Measurements from ENCODE around the gene NDST1. TPM values are rescaled to one million over a fixed set of nuclear protein-coding genes. Genes with fewer than 3 reads are reported as not detected.
A peak's percentile ranks its signal among the peaks of the same experiment; 100 is the strongest.

NDST1 gene
- total RNA-seq, 1 experiment from 2014 or later, result 58.6 TPM

DNA sequence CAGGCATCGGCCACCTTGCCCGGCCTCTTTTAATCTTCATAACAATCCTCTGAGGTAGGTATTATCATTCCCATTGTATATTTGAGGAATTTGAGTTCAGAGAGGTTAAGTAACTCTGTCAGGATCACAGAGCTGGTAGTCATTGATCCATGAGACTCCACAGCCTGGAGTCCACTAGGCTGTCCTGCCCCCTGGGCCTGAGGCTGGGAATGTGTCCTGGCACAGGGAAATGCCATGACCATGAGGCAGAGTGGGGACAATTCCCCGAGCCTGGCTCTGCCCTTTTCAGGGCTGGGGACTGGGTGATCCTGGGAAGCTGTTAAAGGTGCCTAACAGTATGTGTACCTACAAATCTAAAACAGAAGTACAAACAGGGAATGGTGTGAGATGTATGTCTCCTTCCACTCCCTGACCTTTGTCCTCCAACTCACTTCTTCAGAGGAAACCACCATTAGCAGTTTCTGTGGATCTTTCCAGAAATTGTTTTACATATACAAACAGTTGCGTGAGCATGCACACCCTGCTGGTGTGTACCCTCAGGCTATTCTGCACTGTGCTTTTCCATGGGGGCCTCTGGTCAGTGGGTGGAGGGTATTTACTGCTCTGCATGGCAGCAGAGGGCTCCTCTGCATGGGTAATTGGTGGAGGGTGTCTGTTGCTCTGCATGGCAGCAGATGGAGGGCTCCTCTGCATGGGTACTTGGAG lies 53.8 kb downstream of the NDST1 start:
- no peak for DNase-seq (ENCODE audit: low read depth)

DNA sequence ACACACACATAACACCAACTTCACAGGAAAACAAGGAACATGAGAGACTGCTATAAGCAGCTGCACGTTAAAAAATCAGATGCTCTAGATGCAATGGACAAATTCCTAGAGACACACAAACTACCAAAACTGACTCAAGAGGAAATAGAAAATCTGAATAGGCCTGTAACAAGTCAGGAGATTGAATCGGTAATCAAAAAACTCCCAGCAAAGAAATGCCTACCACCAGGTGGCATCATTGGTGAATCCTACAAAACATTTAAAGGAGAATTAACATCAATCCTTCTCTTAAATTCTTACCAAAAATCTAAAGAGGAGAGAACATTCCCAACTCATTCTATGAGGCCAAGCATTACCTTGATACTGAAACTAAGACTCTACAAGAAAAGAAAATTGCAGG lies 54.9 kb downstream of the NDST1 start:
- DNase-seq (ENCODE audit: low read depth), result peak; percentile 60

DNA sequence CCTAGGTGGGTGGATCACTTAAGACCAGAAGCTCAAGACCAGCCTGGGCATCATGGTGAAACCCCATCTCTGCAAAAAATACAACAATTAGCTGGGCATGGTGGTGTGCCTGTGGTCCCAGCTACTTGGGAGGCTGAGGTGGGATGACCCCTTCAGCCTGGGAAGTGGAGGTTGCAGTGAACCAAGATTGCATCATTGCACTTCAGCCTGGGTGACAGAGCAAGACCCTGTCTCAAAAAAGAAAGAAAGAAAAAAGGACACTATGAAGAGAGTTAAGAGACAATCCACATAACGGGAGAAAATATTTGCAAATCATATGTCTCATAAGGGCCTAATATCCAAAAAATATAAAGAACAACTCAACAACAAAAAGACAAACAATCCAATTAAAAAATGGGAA lies 57.9 kb downstream of the NDST1 start:
- DNase-seq (ENCODE audit: low read depth), result no peak

DNA sequence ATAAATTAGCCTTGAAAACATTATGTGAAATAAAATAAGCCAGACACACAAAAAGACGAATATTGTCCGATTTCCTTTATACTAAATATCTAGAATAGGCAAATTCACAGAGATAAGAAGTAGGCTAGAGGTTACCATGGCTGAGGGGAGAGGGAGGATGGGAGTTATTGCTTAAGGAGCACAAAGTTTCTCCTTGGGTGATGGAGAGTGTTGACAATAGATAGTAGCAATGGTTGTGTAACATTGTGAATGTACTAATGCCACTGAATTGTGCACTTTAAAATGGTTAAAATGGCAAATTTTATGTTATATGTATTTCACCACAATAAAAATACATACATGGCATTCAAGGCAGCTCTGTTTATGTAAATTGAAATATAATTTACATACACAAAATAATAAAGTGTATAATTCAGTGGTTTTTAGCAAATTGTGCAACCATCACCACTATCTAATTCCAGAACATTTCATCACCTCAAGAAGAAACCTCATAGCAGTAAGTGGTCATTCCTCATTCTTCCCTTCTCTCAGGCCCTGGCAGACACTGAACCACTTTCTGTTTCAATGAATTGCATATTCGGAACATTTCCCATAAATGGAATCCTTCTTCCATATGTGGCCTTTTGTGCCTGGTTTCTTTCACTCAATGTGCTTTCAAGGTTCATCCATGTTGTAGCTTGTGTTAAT lies 59.2 kb downstream of the NDST1 start:
- no peak for DNase-seq (ENCODE audit: low read depth)

DNA sequence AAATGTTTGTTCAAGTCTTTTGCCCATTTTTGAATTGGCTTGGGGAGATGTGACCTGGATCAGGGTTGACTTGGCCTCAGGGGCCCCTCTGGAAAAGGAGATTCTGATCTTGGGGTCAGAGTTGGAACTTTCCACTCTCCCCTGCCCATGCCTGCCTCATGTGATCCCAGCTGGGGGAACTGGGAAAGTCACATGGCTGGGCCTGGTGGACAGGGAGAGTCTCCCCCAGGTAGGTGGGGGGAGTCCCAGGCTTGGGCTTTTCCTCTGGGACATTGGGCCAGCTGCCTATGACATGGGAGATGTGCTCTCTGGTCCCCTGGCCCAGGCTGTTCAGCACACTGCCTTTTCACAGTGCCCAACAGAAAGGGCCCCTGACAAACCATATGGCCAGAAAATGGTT lies 60.7 kb downstream of the NDST1 start:
- DNase-seq (ENCODE audit: low read depth), result no peak

DNA sequence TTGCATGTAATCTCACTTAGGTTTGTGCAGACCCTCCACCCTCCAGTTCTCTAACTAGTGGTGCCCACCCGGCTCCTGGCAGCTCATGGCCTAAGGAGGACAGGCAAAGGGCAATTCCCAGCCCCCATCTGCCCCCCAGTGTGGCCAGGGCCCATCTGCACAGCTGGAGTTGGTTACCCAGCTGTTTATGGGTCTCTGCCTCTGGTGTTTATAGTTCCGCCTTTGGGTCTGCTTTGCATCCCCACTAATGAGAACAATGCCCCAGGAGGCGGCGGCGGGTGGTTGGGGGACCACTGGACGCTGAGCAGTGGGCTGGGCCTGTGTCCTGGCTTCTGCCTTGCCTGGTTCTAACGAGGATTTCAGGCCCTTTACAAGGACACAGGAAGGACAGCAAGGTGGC lies 62.4 kb downstream of the NDST1 start:
- no peak for DNase-seq (ENCODE audit: low read depth)

DNA sequence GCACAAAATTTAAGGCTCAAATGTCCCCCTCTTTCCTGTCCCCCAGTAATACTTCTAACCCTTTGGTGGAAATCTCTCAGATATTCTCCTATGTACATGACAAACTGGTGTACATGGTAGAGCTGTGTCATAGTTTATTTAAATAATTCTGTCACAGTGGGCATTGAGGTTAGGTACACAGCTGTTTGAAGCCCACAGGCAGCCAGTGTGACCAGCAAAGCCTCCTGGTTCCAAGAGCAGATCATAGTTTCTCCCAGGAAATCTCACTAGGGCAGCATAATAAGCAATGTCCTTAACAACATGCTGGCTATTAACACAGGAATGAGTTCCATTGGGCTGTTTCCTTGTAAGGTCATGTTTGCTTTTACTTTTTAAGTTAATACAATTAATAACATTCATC lies 63.9 kb downstream of the NDST1 start:
- DNase-seq (ENCODE audit: low read depth), result no peak

DNA sequence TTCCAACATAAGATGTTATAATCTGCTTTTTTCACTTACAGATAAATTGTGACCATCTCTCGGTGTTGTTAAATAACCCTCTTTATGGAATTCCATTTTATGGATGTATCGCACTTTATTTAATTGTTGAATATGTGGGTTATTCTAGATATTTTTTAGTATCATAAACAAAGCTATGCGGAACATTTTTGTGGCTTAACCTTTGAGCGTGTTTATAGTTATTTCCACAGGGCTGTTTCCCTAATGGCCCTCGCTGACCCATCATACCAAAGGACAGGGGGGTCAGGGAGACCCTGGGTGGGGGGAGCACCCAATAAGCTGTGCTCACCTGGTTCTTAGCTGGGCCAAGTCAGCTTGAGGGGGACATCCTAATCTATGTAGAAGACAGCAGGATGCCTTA lies 65.3 kb downstream of the NDST1 start:
- no peak for DNase-seq (ENCODE audit: low read depth)

DNA sequence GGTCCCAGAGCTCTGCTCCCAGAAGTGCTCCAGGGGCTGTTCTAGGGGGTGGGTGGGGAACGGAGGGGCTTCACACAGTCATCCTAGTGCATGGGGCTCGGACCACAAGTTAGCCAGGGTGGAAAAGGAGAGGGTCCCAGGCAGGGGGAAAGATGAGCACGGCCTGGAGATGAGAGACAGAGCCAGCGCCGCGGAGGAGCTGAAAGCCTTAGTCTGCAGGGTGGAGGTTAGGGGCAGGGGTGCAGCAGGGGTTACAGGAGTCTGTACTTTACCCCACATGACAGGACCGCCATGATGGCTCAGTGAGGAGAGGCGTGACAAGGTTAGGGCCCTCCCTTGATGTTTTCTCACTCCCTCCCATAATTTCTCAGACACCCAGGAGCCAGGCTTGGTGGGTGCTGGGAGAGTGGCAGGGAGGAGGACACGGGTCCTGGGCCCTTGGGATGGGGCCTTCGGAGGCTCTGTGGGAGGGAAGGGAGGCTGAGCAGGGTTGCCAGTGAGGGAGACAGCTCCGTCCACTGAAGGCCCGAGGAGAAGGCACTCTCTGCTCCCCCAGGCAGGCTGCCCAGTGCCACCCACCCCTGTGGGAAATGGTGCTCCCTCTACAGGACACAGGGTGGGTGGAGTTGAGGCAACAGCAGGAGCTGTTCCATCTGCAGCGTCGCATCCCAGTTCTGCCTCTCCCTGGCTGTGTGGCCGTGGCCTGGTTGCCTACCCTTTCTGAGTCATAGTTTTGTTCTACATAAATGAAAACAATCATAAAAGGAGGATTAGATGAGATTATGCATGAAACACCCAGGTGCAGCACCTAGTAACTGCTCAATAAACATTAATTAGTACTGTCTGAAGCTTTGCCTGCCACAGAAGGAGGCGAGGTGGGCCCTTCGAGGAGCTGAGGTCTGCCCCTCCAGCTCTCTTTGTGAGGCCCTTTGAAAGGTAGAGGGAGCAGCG lies 66.2 kb downstream of the NDST1 start:
- DNase-seq (ENCODE audit: low read depth), result no peak

DNA sequence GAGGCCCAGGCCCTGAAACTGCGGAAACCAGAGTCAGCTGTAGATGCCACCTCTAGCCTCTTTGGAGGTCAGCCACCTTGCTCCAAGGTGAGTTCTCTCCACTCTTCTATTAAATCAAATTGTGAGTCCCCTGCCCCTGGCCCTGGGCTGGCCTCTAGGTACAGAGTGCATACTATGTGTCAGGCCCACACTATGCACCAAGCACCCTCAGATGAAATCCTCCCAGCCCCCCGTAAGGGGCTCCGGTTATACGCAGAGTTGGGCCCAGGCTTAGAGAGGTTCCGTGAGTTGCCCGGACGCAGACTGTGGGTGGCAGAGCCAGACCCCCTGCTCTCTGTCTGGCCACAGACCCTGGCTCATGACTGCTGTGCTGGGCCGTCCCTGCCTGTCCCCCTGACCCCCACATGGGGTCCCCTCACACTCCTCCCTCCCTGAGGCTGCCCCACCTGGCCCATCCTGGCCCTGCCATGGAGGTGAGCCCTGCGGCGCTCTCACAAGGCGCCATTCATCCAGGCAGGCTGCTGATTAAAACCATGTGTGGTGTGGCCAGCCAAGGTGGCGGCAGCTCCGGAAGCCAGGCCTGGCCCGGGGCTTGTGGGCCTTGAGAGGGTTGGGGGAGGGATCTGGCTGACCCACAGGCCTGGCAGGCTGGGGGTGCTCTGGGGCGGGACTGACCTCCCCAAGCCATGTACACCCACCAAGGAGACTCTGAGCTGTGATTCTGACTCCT lies 67.1 kb downstream of the NDST1 start:
- no peak for DNase-seq (ENCODE audit: low read depth)

DNA sequence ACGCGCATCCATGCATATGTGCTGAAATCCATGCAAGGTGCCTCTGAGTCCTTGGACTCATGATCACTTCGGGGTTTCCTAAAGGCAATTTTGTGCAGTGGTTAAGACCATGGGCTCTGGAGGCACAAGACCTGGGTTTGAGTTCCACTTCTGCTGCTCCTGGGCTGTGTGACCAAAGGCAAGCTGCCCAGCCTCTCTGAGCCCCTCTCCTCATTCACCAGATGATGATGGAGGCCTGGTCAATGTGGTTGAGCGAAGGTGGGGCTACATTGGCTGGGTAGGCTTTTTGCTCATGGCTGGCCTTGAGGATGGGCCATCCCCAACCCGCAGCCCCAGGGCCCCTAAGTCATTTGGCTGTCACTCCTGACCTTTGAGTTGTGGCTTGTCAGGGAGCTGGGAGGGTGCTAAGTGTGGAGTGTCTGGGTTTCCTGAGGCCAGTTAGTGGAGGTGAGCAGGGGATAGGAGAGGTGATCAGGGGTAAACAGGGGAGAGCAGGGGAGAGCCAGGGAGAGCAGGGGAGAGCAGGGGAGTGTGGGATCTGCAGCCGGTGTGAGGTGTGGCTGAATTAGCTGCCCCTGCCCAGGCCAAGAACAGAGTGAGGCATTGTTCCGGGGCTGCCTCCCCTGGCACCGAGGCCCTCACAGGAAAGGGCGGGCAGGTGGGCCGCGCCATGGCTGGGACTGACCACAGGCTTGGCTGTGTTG lies 68.0 kb downstream of the NDST1 start:
- DNase-seq (ENCODE audit: low read depth), result no peak

DNA sequence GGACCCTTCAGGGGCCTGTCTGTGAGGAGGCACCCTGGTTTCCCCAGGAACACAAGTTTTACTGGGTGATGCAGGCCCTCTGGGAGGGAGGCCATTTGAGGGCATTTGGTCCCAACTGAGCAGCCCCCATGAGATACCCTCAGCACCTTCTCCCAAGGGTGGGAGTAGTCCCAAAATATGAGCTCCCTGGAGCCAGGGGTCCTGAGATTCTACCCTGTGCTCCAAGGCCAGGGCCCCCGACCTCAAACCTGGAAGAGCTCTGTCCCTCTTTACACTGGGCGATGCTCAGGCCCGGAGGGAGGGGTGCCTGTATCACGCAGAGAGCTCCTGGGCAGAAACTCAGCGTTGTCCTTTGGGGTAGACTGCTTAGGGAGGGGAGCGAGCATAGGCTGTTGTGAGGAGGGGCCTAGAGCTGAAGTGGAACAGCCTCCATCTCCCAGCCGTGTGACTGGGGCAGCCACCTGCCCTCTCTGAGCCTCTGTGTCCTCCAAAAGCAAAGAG lies 68.6 kb downstream of the NDST1 start:
- no peak for DNase-seq (ENCODE audit: low read depth)

DNA sequence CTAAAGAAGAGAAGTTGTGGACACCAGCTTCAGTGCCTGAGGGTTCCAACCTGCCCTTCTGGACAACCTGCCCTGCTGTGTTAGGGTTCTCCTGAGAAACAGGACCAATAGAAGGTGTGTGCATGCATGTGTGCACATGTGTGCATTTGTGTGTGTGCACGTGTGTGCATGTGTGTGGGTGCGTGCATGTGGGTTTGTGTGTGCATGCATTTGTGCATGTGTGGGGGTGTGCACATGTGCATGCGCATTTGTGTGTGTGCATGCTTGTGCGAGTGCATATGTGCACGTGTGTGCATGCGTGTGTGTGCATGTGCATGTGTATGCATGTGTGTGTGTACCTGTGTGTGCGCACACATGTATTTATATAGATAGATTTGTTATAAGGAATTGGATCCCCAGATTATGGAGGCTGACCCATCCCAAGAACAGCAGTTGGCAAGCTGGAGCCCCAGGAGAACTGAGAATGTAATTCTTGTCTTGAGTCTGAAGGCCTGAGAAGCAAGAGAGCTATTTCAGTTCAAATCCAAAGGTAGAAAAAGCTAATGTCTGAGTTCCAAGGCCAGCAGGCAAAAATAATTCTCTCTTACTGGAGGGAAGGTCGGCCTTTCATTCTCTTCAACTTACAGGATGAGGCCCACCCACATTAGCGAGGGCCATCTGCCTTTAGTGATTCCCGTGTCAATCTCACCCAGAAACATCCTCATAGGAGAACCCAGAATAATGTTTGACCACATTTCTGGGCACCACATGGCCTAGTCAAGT lies 69.6 kb downstream of the NDST1 start:
- no peak for DNase-seq (ENCODE audit: low read depth)

DNA sequence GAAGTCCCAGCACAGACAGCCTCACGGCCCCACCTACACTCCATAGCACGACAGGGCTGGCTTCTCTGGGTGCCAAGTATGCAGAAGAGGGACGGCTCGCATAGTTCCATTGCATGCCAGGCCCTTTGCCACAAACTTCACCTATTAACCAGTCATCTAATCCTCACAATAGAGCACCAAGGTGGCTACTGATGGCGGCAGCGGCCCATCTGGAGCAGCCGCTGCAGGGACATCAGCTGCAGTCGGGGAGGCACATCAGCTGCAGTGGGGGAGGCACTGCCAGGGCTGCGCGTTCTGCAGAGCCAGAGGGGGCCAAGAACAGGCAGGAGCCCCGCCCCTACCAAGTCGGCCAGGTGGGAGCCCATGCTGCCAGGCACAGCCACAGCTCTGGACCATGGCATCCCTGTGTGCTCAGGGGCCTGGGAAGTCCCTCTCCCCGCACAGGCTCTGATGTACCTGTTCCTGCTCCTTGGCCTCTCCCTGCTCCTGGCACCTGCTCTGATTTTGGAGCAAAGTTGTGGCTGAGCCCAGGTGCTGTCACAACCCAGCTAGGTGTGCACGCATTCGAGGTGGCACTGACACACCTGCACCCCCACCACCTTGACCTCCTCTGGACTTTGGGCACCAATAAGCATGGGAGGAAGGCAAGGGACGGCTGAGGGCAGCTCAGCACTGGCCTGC lies 71.0 kb downstream of the NDST1 start:
- no peak for DNase-seq (ENCODE audit: low read depth)

DNA sequence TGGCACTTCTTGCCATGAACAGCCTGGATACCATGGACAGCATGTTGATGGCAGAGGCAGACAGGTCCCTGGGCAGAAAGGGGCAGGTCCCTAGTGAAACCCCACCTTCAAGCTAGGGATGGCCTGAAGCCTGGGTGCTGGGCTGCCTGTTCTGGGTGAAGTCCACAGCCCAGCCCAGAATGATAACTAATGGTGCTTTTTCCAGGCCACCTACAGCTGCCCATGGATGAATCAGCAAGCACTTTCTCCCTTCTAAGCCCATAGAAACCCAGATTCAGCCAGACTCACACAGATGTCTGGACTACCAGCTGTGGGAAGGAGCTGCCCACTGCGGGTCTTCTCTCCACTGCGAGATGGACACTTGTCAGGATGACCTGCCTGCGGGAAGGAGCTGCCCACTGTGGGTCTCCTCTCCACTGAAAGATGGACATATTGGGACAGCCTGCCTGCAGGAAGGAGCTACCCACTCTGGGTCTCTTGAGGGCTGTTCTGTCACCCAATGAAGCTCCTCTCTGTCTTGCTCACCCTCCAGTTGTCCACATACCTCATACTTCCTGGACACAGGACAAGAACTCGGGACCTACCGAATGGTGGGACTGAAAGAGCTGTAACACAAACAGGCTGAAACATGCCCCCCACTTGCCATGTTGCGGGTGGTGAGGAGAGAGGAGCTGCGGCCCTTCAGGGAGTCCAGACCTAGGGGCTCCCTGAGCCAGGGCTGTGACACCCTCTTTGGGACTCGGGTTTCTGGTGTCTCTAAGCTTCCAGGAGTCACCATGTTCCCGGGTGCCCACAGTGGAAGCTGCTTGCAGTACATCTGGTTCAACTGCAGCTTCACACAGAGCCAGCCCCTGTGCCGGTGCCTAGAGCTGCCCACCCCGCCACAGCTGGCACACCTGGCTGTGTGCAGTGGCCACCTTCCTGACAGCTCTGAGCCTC lies 71.8 kb downstream of the NDST1 start:
- DNase-seq (ENCODE audit: low read depth), result no peak

DNA sequence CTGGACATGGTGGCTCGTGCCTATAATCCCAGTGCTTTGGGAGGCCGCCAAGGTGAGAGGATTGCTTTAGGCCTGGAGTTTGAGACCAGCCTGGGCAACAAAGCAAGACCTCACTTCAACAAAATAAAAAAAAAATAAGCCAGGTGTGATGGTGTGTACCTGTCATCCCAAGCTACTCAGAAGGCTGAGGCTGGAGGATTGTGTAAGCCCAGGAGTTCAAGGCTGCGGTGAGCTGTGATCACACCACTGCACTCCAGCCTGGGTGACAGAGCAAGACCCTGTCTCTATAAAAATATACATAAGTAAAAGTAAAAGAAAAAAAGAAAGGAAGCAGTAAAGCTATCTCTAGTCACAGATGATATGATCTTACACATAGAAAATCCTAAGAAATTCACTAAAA lies 73.0 kb downstream of the NDST1 start:
- no peak for DNase-seq (ENCODE audit: low read depth)

DNA sequence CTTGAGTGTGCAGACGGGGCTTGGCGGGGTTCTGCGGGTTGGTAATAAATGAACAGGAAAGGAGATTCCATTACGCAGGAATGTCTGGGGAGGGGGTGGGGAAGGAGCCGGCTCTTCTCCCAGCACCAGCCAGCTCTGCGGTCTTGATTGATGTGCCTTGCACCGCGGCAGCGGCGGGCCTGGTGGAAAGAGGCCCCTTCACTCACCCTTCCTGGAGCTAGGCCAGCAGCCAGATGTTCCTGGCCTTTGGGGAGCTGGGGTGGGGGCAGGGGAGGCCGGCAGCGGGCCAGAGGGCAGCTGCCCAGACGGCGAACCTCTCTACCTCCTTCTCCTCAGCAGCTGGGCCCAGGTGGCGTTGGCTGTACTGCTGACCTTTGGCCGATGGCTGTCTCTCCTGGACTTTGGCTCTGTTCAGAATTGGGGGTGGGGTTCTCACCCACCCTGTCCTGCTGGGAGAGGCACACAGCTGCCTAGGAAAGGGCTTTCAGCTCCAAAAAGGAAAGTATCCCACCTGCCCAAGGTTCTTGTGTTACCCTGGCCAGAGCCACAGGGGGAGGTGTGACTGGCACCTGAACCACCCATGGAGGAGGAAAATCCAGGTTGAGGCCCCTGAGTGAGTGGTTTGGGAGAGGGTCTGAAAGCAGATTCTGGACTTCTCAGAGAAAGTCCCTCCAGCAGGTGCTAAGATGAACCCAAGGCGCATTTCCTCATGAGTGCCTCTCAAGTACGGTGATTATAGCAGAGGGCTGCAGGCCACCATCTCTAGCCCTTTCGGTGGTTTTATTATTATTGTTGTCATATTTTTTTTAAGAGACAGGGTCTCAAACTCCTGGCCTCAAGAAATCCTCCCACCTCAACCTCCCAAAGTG lies 74.5 kb downstream of the NDST1 start:
- no peak for DNase-seq (ENCODE audit: low read depth)

All from HT1080 (cell line).